K562 (cell line): ENCODE measurements around the gene PAQR7. TPM values are rescaled to one million over a fixed set of nuclear protein-coding genes. Genes with fewer than 3 reads are reported as not detected.
A peak's percentile ranks its signal among the peaks of the same experiment; 100 is the strongest.

Experiments
- ARNT ChIP-seq, 2 experiments: fragments of 450-650 bp; IDR thresholded peaks; 2 replicates each; pipeline ENCODE4 v1.6.1; 2016; ENCODE audit warnings: mild to moderate bottlenecking in 1 of 2
- ATF3 ChIP-seq, 2 experiments: fragments of 450-650 bp in 1 of 2; sonication (generic) in 1 of 2; formaldehyde crosslinking in 1 of 2; IDR thresholded peaks in 1 of 2; conservative IDR thresholded peaks in 1 of 2; 2 replicates each; pipeline versions ENCODE4 v1.6.1 to v1.8.1; 2016 to 2023; ENCODE audit warnings: mild to moderate bottlenecking in 2 of 2, moderate library complexity in 2 of 2, inconsistent platforms in 1 of 2, missing genetic modification reagents in 1 of 2
- ATF7 ChIP-seq: fragments of 450-650 bp; IDR thresholded peaks from 2 replicates; pipeline ENCODE4 v1.7.1; 2014; ENCODE audit warnings: mild to moderate bottlenecking, moderate library complexity
- BMI1 ChIP-seq: fragments of 150-350 bp; IDR thresholded peaks from 2 replicates; pipeline ENCODE4 v1.6.1; 2014; ENCODE audit warnings: low read length
- CBX3 ChIP-seq, 2 experiments: IDR thresholded peaks; 1 replicate in 1 of 2; 2 replicates in 1 of 2; pipeline ENCODE4 v1.6.1; 2012; ENCODE audit warnings: inconsistent platforms in 2 of 2, low read length in 2 of 2, borderline replicate concordance in 1 of 2, control low read depth in 1 of 2
- CC2D1A ChIP-seq: fragments of 450-650 bp; IDR thresholded peaks from 2 replicates; pipeline ENCODE4 v1.6.1; 2017; ENCODE audit warnings: mild to moderate bottlenecking
- CEBPG ChIP-seq, 3 experiments: fragments of 200-800 bp in 1 of 3; sonication (Bioruptor generic) in 1 of 3; sonication (generic) in 1 of 3; formaldehyde crosslinking in 1 of 3; IDR thresholded peaks in 2 of 3; conservative IDR thresholded peaks in 1 of 3; 2 replicates each; pipeline versions ENCODE4 v1.6.1 to v1.8.0; 2016 to 2022; ENCODE audit warnings: missing compliant biosample characterization in 2 of 3, missing genetic modification characterization in 2 of 3, mild to moderate bottlenecking in 1 of 3, missing genetic modification reagents in 1 of 3
- EGR1 ChIP-seq: fragments of 450-650 bp; conservative IDR thresholded peaks from 2 replicates; pipeline ENCODE4 v1.6.1; 2017; ENCODE audit warnings: mild to moderate bottlenecking
- GABPA ChIP-seq: fragments of 200-800 bp; sonication (Bioruptor generic); conservative IDR thresholded peaks from 2 replicates; pipeline ENCODE4 v1.6.1; 2016; ENCODE audit warnings: low read depth, missing genetic modification characterization, missing compliant biosample characterization
- GTF2B ChIP-seq: IDR thresholded peaks from 2 replicates; pipeline ENCODE4 v1.6.1; 2011; ENCODE audit not compliant: insufficient read length; ENCODE audit errors: extremely low read depth
- MCM2 ChIP-seq: fragments of 450-650 bp; IDR thresholded peaks from 2 replicates; pipeline ENCODE4 v1.6.1; 2017; ENCODE audit warnings: low read depth, mild to moderate bottlenecking
- MXD1 ChIP-seq: fragments of 250-450 bp; sonication (Bioruptor Pico); IDR thresholded peaks from 2 replicates; pipeline ENCODE4 v1.8.0; 2021; ENCODE audit warnings: borderline replicate concordance, mild to moderate bottlenecking, moderate library complexity; ENCODE audit not compliant: poor library complexity, severe bottlenecking
- PKNOX1 ChIP-seq: fragments of 450-650 bp; IDR thresholded peaks from 2 replicates; pipeline ENCODE4 v1.6.1; 2016
- SOX6 ChIP-seq: fragments of 450-650 bp; IDR thresholded peaks from 2 replicates; pipeline ENCODE4 v1.6.1; 2014; ENCODE audit warnings: mild to moderate bottlenecking
- TEAD2 ChIP-seq: fragments of 450-650 bp; IDR thresholded peaks from 2 replicates; pipeline ENCODE4 v1.6.1; 2016; ENCODE audit warnings: missing genetic modification characterization, control low read depth, missing compliant biosample characterization
- TFAM ChIP-seq: fragments of 250-450 bp; sonication (Bioruptor Pico); conservative IDR thresholded peaks from 2 replicates; pipeline ENCODE4 v1.5.0; 2021; ENCODE audit warnings: mild to moderate bottlenecking, moderate library complexity
- THAP12 ChIP-seq: fragments of 250-450 bp; sonication (Bioruptor Pico); IDR thresholded peaks from 2 replicates; pipeline ENCODE4 v1.9.0; 2021; ENCODE audit warnings: mild to moderate bottlenecking, inconsistent platforms
- VEZF1 ChIP-seq: fragments of 200-800 bp; sonication (Bioruptor generic); IDR thresholded peaks from 2 replicates; pipeline ENCODE4 v1.6.1; 2017; ENCODE audit warnings: missing genetic modification characterization, missing compliant biosample characterization
- ZBTB26 ChIP-seq: fragments of 450-650 bp; formaldehyde crosslinking; IDR thresholded peaks from 2 replicates; pipeline ENCODE4 v1.4.0; 2022; ENCODE audit warnings: missing genetic modification characterization
- ZFP1 ChIP-seq: fragments of 450-650 bp; formaldehyde crosslinking; IDR thresholded peaks from 2 replicates; pipeline ENCODE4 v1.4.0; 2020; ENCODE audit warnings: mild to moderate bottlenecking, mixed read lengths
- polyA plus RNA-seq, 8 experiments: library from polyadenylated mRNA; depleted of rRNA in 4 of 8; stranded (reverse) in 5 of 8; unstranded in 3 of 8; fragments of >200 nt; fragmentation: Nextera tagmentation in 2 of 8; fragmentation: Illumina TruSeq in 1 of 8; extraction: Ambion mirVana in 2 of 8; extraction: Trizol in 1 of 8; gene quantifications; 2 replicates each; pipeline versions ENCODE4 v1.2.1 to v1.2.3, GENCODE V29; 2011 to 2014; ENCODE audit warnings: inconsistent platforms in 1 of 8, missing spikeins in 1 of 8
- total RNA-seq, 7 experiments: library from RNA; depleted of rRNA in 6 of 7; stranded (reverse); fragments of >200 nt in 6 of 7; fragmentation: Illumina TruSeq in 2 of 7; extraction: Trizol in 2 of 7; gene quantifications; 2 replicates each; pipeline versions ENCODE4 v1.2.1 to v1.2.3, GENCODE V29; 2011 to 2021; ENCODE audit warnings: low replicate concordance in 1 of 7

PAQR7 gene
- total and polyA plus RNA-seq, 9 of the 15 experiments (the other 6 are each of a cell fraction or from before 2014, with no cell fraction given), result 1.1 to 5.2 (median 2.6) TPM

GRCh38 chr1:25924454-25924853, 48.9 kb upstream of the PAQR7 start (continued):
- TF ChIP-seq ATF3 (IDR thresholded peaks at IDR 0.05) (no peak), ATF3 (CRISPR knock-in tag; conservative IDR thresholded peaks at IDR 0.05) (no peak), ZBTB26 (CRISPR knock-in tag) (no peak), ARNT (IDR thresholded peaks at IDR 0.05) (peak in 1 of 2 experiments; percentile 33; a peak in 1 of 4 replicates), CBX3 (IDR thresholded peaks at IDR 0.05; ENCODE audit: borderline replicate concordance in 1 of 2, low read length in 2 of 2) (no peak), ATF7 (no peak), THAP12 (no peak), CEBPG (CRISPR knock-in tag; IDR thresholded peaks at IDR 0.05) (no peak), CEBPG (tag; conservative IDR thresholded peaks at IDR 0.05 in 1 of 2, IDR thresholded peaks at IDR 0.05 in 1 of 2) (0 out of 4 replicates have a peak, but pooled peaks have one; percentile 15 to 17), TFAM (no peak), CC2D1A (no peak), MCM2 (no peak), EGR1 (no peak), TEAD2 (tag) (no peak), MXD1 (CRISPR knock-in tag) (no peak), VEZF1 (CRISPR knock-in tag) (peak; percentile 20; the same call in 1 of the 2 replicates), GABPA (tag) (no peak), ZFP1 (CRISPR knock-in tag) (no peak), SOX6 (peak; percentile 9; the same call in 1 of the 2 replicates), PKNOX1 (peak; percentile 32; the same call in 1 of the 2 replicates), BMI1 (no peak), GTF2B (no peak)
